ENCODE data around the gene NELFA. TPM values are rescaled to one million over a fixed set of nuclear protein-coding genes. Genes with fewer than 3 reads are reported as not detected.
"Not testable (repeated sequence)": the region's sequence is repeated elsewhere in the genome, so short reads cannot be mapped to it uniquely, and the experiment has no call there.

The NELFA gene
- polyA plus RNA-seq, 4 donors: 12.7 to 35.1 (median 22.6) TPM

- 86 to 89% (median 88%) methylated on average over 4 of the region's 4 CpGs for WGBS, 3 donors
These were observed 18.3 kb upstream of the NELFA start for GRCh38 chr4:2027120-2027519.

GRCh38 chr4:2025817-2026216 is 17.0 kb upstream of the NELFA start:
- Histone ChIP-seq H3K36me3 (ENCODE audit: control insufficient read depth in 3 of 3, insufficient read depth in 2 of 3, low read depth in 1 of 3, low read length in 3 of 3) (no peaks in the 10 kb centered on the region), H3K4me1 (ENCODE audit: control insufficient read depth in 3 of 3, insufficient read depth in 2 of 3, low read depth in 1 of 3, low read length in 2 of 3) (peaks cover 0 to 7% (median 0%) of the 10 kb centered on the region in 3 donors), H3K9me3 (ENCODE audit: control insufficient read depth in 2 of 2, insufficient read depth in 1 of 2, low read depth in 1 of 2, low read length in 1 of 2) (peaks cover 1 to 7% of the 10 kb centered on the region in 2 donors), H3K27me3 (ENCODE audit: control insufficient read depth in 3 of 3, insufficient read depth in 3 of 3, low read length in 3 of 3) (peaks cover 0 to 1% (median 0%) of the 10 kb centered on the region in 3 donors), H3K27ac (ENCODE audit: low read depth in 1 of 3, low read length in 2 of 3) (no peak overlapping the region), H3K4me3 (ENCODE audit: low read depth in 1 of 3, low read length in 3 of 3) (no peak overlapping the region)
- FAIRE-seq: no peak
- DNase-seq: no peak

More at GRCh38 chr4:2027120-2027519, 18.3 kb upstream of the NELFA start:
- not testable (repeated sequence) for H3K9me3 ChIP-seq (ENCODE audit: control insufficient read depth in 2 of 2, insufficient read depth in 1 of 2, low read depth in 1 of 2, low read length in 1 of 2); H3K27me3 ChIP-seq (ENCODE audit: control insufficient read depth in 3 of 3, insufficient read depth in 3 of 3, low read length in 3 of 3); H3K27ac ChIP-seq (ENCODE audit: low read depth in 1 of 3, low read length in 2 of 3); FAIRE-seq; H3K36me3 ChIP-seq (ENCODE audit: control insufficient read depth in 3 of 3, insufficient read depth in 2 of 3, low read depth in 1 of 3, low read length in 3 of 3); H3K4me3 ChIP-seq (ENCODE audit: low read depth in 1 of 3, low read length in 3 of 3); DNase-seq; H3K4me1 ChIP-seq (ENCODE audit: control insufficient read depth in 3 of 3, insufficient read depth in 2 of 3, low read depth in 1 of 3, low read length in 2 of 3)

GRCh38 chr4:2024683-2025082 is 15.9 kb upstream of the NELFA start:
- FAIRE-seq (no peak), DNase-seq (no peak)
- Histone ChIP-seq H3K27ac (ENCODE audit: low read depth in 1 of 3, low read length in 2 of 3) (no peak overlapping the region), H3K9me3 (ENCODE audit: control insufficient read depth in 2 of 2, insufficient read depth in 1 of 2, low read depth in 1 of 2, low read length in 1 of 2) (peaks cover 1 to 7% of the 10 kb centered on the region in 2 donors), H3K4me3 (ENCODE audit: low read depth in 1 of 3, low read length in 3 of 3) (no peak overlapping the region), H3K27me3 (ENCODE audit: control insufficient read depth in 3 of 3, insufficient read depth in 3 of 3, low read length in 3 of 3) (peaks cover 0 to 1% (median 0%) of the 10 kb centered on the region in 3 donors), H3K36me3 (ENCODE audit: control insufficient read depth in 3 of 3, insufficient read depth in 2 of 3, low read depth in 1 of 3, low read length in 3 of 3) (no peaks in the 10 kb centered on the region), H3K4me1 (ENCODE audit: control insufficient read depth in 3 of 3, insufficient read depth in 2 of 3, low read depth in 1 of 3, low read length in 2 of 3) (peaks cover 0 to 9% (median 0%) of the 10 kb centered on the region in 3 donors)

GRCh38 chr4:2021358-2022018 is 12.7 kb upstream of the NELFA start:
- peak overlapping the region in 1 of 3 donors; percentile 61 for H3K27ac ChIP-seq (ENCODE audit: low read depth in 1 of 3, low read length in 2 of 3)
- H3K9me3 ChIP-seq (ENCODE audit: control insufficient read depth in 2 of 2, insufficient read depth in 1 of 2, low read depth in 1 of 2, low read length in 1 of 2); H3K36me3 ChIP-seq (ENCODE audit: control insufficient read depth in 3 of 3, insufficient read depth in 2 of 3, low read depth in 1 of 3, low read length in 3 of 3); H3K4me1 ChIP-seq (ENCODE audit: control insufficient read depth in 3 of 3, insufficient read depth in 2 of 3, low read depth in 1 of 3, low read length in 2 of 3); H3K27me3 ChIP-seq (ENCODE audit: control insufficient read depth in 3 of 3, insufficient read depth in 3 of 3, low read length in 3 of 3); FAIRE-seq: not testable (repeated sequence)
- peak overlapping the region in 1 of 3 donors; percentile 13 for H3K4me3 ChIP-seq (ENCODE audit: low read depth in 1 of 3, low read length in 3 of 3)
- 11 to 25% (median 20%) methylated on average over 15 of the region's 15 CpGs for WGBS, 3 donors
- peak in 1 of 2 donors; percentile 79 for DNase-seq

- WGBS, 3 donors: 71 to 90% (median 88%) methylated on average over 4 of the region's 4 CpGs
- Histone ChIP-seq H3K9me3 (ENCODE audit: control insufficient read depth in 2 of 2, insufficient read depth in 1 of 2, low read depth in 1 of 2, low read length in 1 of 2) (no peaks in the 10 kb centered on the region), H3K4me1 (ENCODE audit: control insufficient read depth in 3 of 3, insufficient read depth in 2 of 3, low read depth in 1 of 3, low read length in 2 of 3) (no peaks in the 10 kb centered on the region), H3K4me3 (ENCODE audit: low read depth in 1 of 3, low read length in 3 of 3) (no peak overlapping the region), H3K36me3 (ENCODE audit: control insufficient read depth in 3 of 3, insufficient read depth in 2 of 3, low read depth in 1 of 3, low read length in 3 of 3) (no peaks in the 10 kb centered on the region), H3K27me3 (ENCODE audit: control insufficient read depth in 3 of 3, insufficient read depth in 3 of 3, low read length in 3 of 3) (peaks cover 0 to 3% (median 0%) of the 10 kb centered on the region in 3 donors), H3K27ac (ENCODE audit: low read depth in 1 of 3, low read length in 2 of 3) (no peak overlapping the region)
- FAIRE-seq (no peak), DNase-seq (no peak)
These were observed 6.2 kb upstream of the NELFA start for GRCh38 chr4:2015008-2015407.

- Histone ChIP-seq H3K9me3 (ENCODE audit: control insufficient read depth in 2 of 2, insufficient read depth in 1 of 2, low read depth in 1 of 2, low read length in 1 of 2) (no peaks in the 10 kb centered on the region), H3K4me3 (ENCODE audit: low read depth in 1 of 3, low read length in 3 of 3) (no peak overlapping the region), H3K4me1 (ENCODE audit: control insufficient read depth in 3 of 3, insufficient read depth in 2 of 3, low read depth in 1 of 3, low read length in 2 of 3) (peaks cover 0 to 3% (median 2%) of the 10 kb centered on the region in 3 donors), H3K27ac (ENCODE audit: low read depth in 1 of 3, low read length in 2 of 3) (no peak overlapping the region), H3K36me3 (ENCODE audit: control insufficient read depth in 3 of 3, insufficient read depth in 2 of 3, low read depth in 1 of 3, low read length in 3 of 3) (peaks cover 0 to 3% (median 0%) of the 10 kb centered on the region in 3 donors), H3K27me3 (ENCODE audit: control insufficient read depth in 3 of 3, insufficient read depth in 3 of 3, low read length in 3 of 3) (no peaks in the 10 kb centered on the region)
- FAIRE-seq (no peak), DNase-seq (no peak)
- WGBS, 3 donors: 84 to 88% (median 86%) methylated on average over 3 of the region's 3 CpGs
These were observed 2.8 kb upstream of the NELFA start for GRCh38 chr4:2011583-2011982.

- WGBS, 3 donors: 1 to 5% (median 5%) methylated on average over 23 of the region's 23 CpGs
- no peak for FAIRE-seq
These were observed 968 bp upstream of the NELFA start for GRCh38 chr4:2009651-2010233.

GRCh38 chr4:2008671-2008920 is 178 bp downstream of the NELFA start:
- Histone ChIP-seq H3K36me3 (ENCODE audit: control insufficient read depth in 3 of 3, insufficient read depth in 2 of 3, low read depth in 1 of 3, low read length in 3 of 3) (peaks cover 0 to 20% (median 4%) of the 10 kb centered on the region in 3 donors), H3K27ac (ENCODE audit: low read depth in 1 of 3, low read length in 2 of 3) (peak overlapping the region; percentile 87 to 95 (median 92)), H3K4me3 (ENCODE audit: low read depth in 1 of 3, low read length in 3 of 3) (peak overlapping the region; percentile 82 to 94 (median 89)), H3K4me1 (ENCODE audit: control insufficient read depth in 3 of 3, insufficient read depth in 2 of 3, low read depth in 1 of 3, low read length in 2 of 3) (peaks cover 0 to 3% (median 2%) of the 10 kb centered on the region in 3 donors), H3K27me3 (ENCODE audit: control insufficient read depth in 3 of 3, insufficient read depth in 3 of 3, low read length in 3 of 3) (no peaks in the 10 kb centered on the region), H3K9me3 (ENCODE audit: control insufficient read depth in 2 of 2, insufficient read depth in 1 of 2, low read depth in 1 of 2, low read length in 1 of 2) (no peaks in the 10 kb centered on the region)
- FAIRE-seq (no peak), DNase-seq (no peak)
- WGBS, 3 donors: 0 to 1% (median 0%) methylated on average over 20 to 27 of the region's 27 CpGs

More at GRCh38 chr4:2009651-2010233, 968 bp upstream of the NELFA start:
- peak; percentile 72 to 85 for DNase-seq
- Histone ChIP-seq H3K9me3 (ENCODE audit: control insufficient read depth in 2 of 2, insufficient read depth in 1 of 2, low read depth in 1 of 2, low read length in 1 of 2) (no peaks in the 10 kb centered on the region), H3K4me3 (ENCODE audit: low read depth in 1 of 3, low read length in 3 of 3) (peak overlapping the region; percentile 82 to 94 (median 89)), H3K27me3 (ENCODE audit: control insufficient read depth in 3 of 3, insufficient read depth in 3 of 3, low read length in 3 of 3) (no peaks in the 10 kb centered on the region), H3K36me3 (ENCODE audit: control insufficient read depth in 3 of 3, insufficient read depth in 2 of 3, low read depth in 1 of 3, low read length in 3 of 3) (peaks cover 0 to 13% (median 4%) of the 10 kb centered on the region in 3 donors), H3K4me1 (ENCODE audit: control insufficient read depth in 3 of 3, insufficient read depth in 2 of 3, low read depth in 1 of 3, low read length in 2 of 3) (peaks cover 0 to 3% (median 2%) of the 10 kb centered on the region in 3 donors), H3K27ac (ENCODE audit: low read depth in 1 of 3, low read length in 2 of 3) (peak overlapping the region; percentile 87 to 95 (median 92))

Data from small intestine (tissue), 7 donors.